ENCODE measurements around the gene RNF227.

- TF ChIP-seq POLR2AphosphoS5 (IDR thresholded peaks at IDR 0.05; ENCODE audit: low read depth, low read length) (no peak), REST (IDR thresholded peaks at IDR 0.05; ENCODE audit: insufficient read depth in 1 of 2, low read depth in 2 of 2, low read length in 2 of 2) (no peak), SIN3A (IDR thresholded peaks at IDR 0.05; ENCODE audit: borderline replicate concordance, insufficient read depth, low read length) (0 out of 2 replicates have a peak, but pooled peaks have one; percentile 21), TAF1 (IDR thresholded peaks at IDR 0.05; ENCODE audit: borderline replicate concordance, insufficient read depth, low read length) (no peak)
Measured at GRCh38 chr17:7883781-7884386, 32.2 kb downstream of the RNF227 start.
